Activated CD8-positive, alpha-beta T cell treated with anti-CD3 and anti-CD28 coated beads for 36 hours (primary cell): Measurements from ENCODE around the gene VASP. TPM values are rescaled to one million over a fixed set of nuclear protein-coding genes. Genes with fewer than 3 reads are reported as not detected.

Experiments
- ATAC-seq: fragments of 200-7000 bp; cut with Tn5 transposase; one replicate; pipeline ENCODE4 v1.10.0; 2021; ENCODE audit warnings: mild to moderate bottlenecking, moderate library complexity
- CTCF ChIA-PET: fragments of 350-600 bp; sonication (Branson Sonifier 250); formaldehyde crosslinking; loops from one replicate; lab custom pipeline; 2021; ENCODE audit warnings: antibody characterized with exemption; lab: Charles Lee
- POLR2A ChIA-PET: fragments of 350-600 bp; sonication (Branson Sonifier 250); formaldehyde crosslinking; loops from one replicate; lab custom pipeline; 2021; ENCODE audit warnings: antibody characterized with exemption; lab: Charles Lee
- DNase-seq: peaks from one replicate; pipeline ENCODE4 v3.0.0-alpha.2; 2020
- H3K27ac Mint-ChIP-seq: one replicate; pipeline ENCODE4 v1.8.0; 2021; ENCODE audit warnings: mild to moderate bottlenecking, mixed read lengths
- H3K27me3 Mint-ChIP-seq: one replicate; pipeline ENCODE4 v1.8.0; 2021; ENCODE audit warnings: mixed read lengths
- H3K36me3 Mint-ChIP-seq: one replicate; pipeline ENCODE4 v1.8.0; 2021; ENCODE audit warnings: low read depth, mixed read lengths
- H3K4me1 Mint-ChIP-seq: one replicate; pipeline ENCODE4 v1.8.0; 2021; ENCODE audit warnings: low read depth, mixed read lengths
- H3K4me3 Mint-ChIP-seq: one replicate; pipeline ENCODE4 v1.8.0; 2021; ENCODE audit warnings: mild to moderate bottlenecking, moderate library complexity, mixed read lengths
- H3K9me3 Mint-ChIP-seq: one replicate; pipeline ENCODE4 v1.8.0; 2021; ENCODE audit warnings: mixed read lengths
- CTCF ChIP-seq: fragments of 200-600 bp; IDR thresholded peaks from one replicate; pipeline ENCODE4 v1.8.0; 2022; ENCODE audit warnings: antibody characterized with exemption, mild to moderate bottlenecking
- intact Hi-C: fragments of 100-400 bp; cut with micrococcal nuclease; formaldehyde crosslinking; loops from one replicate; pipeline ENCODE4 v1.10.0; 2022
- total RNA-seq, 2 experiments: library from RNA; stranded (reverse); gene quantifications; one replicate each; pipeline ENCODE4 v1.2.3, GENCODE V29; 2021

VASP gene
- total RNA-seq, 2 experiments from 2014 or later = 152 to 153 TPM

DNA sequence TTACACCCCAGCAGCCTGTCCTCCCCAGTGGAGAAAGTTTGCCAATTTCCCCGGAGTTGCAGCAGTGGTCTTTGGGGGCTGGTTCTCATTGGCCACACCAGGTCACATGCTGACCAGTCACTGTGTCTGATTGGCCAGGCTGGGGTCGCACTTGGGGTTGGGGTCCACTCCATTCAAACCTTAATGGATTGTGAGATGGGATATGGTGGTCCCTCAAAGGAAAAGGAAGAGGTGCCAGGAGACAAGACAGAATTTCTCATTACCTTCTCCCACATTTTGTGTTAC is 5.6 kb upstream of the VASP start:
- no peak for TF ChIP-seq CTCF
- Mint-ChIP-seq H3K4me1 (peaks cover 32% of the 10 kb centered on the region), H3K9me3 (no peaks in the 10 kb centered on the region), H3K36me3 (peaks cover 2% of the 10 kb centered on the region), H3K27me3 (no peaks in the 10 kb centered on the region), H3K4me3 (no peak overlapping the region), H3K27ac (no peak overlapping the region)
- CTCF ChIA-PET = interaction anchor here (0.8 to 1.8 kb wide), 3 partner anchors 16 to 62 kb away, joined by 3 to 8 read pairs (median 4); no protein-coding TSS in a partner anchor
- no peak for ATAC-seq
- no peak for DNase-seq
- POLR2A ChIA-PET = no interaction called here
- intact Hi-C loops = no loop called here

GRCh38 chr19:45502111-45502510 is 5.2 kb upstream of the VASP start:
- no peaks in the 10 kb centered on the region for H3K27me3 Mint-ChIP-seq
- ATAC-seq (no peak), DNase-seq (no peak)
- intact Hi-C loops = no loop called here
- H3K36me3 Mint-ChIP-seq = peaks cover 2% of the 10 kb centered on the region
- no peak overlapping the region for H3K27ac Mint-ChIP-seq
- peaks cover 30% of the 10 kb centered on the region for H3K4me1 Mint-ChIP-seq
- POLR2A ChIA-PET = no interaction called here
- CTCF ChIA-PET = interaction anchor here (0.7 kb wide), 1 partner anchor 63 kb away, joined by 3 read pairs; no protein-coding TSS in a partner anchor
- no peak for TF ChIP-seq CTCF
- no peak overlapping the region for H3K4me3 Mint-ChIP-seq
- H3K9me3 Mint-ChIP-seq = no peaks in the 10 kb centered on the region

- no peaks in the 10 kb centered on the region for H3K27me3 Mint-ChIP-seq
- ATAC-seq = no peak
- H3K4me3 Mint-ChIP-seq = no peak overlapping the region
- H3K27ac Mint-ChIP-seq = no peak overlapping the region
- H3K9me3 Mint-ChIP-seq = no peaks in the 10 kb centered on the region
- intact Hi-C loops = no loop called here
- POLR2A ChIA-PET = no interaction called here
- DNase-seq = no peak
- CTCF ChIA-PET = interaction anchor here (2.5 to 4.1 kb wide), 3 partner anchors 8 to 64 kb away, joined by 10 to 23 read pairs (median 18); no protein-coding TSS in a partner anchor
- peaks cover 20% of the 10 kb centered on the region for H3K4me1 Mint-ChIP-seq
- TF ChIP-seq CTCF = no peak
- H3K36me3 Mint-ChIP-seq = peaks cover 3% of the 10 kb centered on the region
Observed at GRCh38 chr19:45503909-45504308, 3.4 kb upstream of the VASP start.

DNA sequence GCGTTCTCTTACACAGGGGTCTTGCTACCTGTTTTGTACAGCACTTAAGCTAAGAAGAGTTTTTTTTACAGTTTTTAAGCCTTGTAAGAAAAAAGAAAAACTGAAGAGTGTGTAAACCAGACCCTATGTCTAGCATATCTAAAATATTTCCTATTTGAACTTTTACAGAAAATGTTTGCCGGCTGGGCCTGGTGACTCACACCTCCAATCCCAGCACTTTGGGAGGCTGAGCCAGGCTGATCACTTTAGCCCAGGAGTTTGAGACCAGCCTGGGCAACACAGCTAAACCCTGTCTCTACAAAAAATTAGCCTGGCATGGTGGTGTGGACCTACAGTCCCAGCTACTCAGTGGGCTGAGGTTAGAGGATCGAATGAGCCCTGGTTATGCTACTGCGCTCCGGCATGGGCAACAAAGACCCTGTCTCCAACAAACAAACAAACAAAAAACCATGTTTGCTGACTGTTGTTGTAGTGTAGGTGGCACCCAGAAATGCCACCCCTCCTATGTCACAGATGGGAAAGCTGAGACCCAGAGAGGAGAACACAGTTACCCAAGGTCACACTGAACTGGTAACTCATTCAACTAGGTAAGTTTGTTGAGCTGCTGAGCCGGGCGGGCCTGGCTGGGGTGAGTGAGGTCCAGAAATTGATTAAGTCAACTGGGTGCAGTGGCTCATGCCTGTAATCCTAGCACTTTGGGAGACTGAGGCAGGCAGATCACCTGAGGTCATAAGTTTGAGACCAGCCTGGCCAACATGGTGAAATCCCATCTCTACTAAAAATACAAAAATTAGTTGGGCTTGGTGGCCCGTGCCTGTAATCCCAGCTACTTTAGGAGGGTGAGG is 1.9 kb upstream of the VASP start:
- Mint-ChIP-seq H3K36me3 (peaks cover 12% of the 10 kb centered on the region), H3K4me1 (peaks cover 24% of the 10 kb centered on the region), H3K9me3 (no peaks in the 10 kb centered on the region), H3K27me3 (no peaks in the 10 kb centered on the region), H3K27ac (peak overlapping the region; percentile 83), H3K4me3 (peak overlapping the region; percentile 96)
- CTCF ChIA-PET = interaction anchor here (0.9 to 4.1 kb wide), 7 partner anchors 8 to 137 kb away, joined by 3 to 23 read pairs (median 8); no protein-coding TSS in a partner anchor
- no peak for DNase-seq
- ATAC-seq = no peak
- no peak for TF ChIP-seq CTCF
- POLR2A ChIA-PET = interaction anchor here (0.8 to 1.4 kb wide), 4 partner anchors 20 to 140 kb away, joined by 3 to 4 read pairs (median 4); no protein-coding TSS in a partner anchor
- intact Hi-C loops = loop anchor here (5.0 kb wide), 1 partner anchor 137 kb away; no protein-coding TSS in a partner anchor

DNA sequence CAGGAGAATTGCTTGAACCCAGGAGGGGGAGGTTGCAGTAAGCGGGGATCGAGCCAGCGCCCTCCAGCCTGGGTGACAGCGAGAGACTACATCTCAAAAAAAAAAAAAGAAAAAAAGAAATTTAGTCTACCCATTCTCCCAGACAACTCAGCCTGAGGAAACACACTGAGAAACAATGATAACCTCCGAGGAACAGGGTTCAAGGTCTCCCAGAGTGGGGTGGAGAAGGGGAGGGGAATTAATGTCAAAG is 1.4 kb upstream of the VASP start:
- ChIA-PET POLR2A (interaction anchor here (0.7 to 1.4 kb wide), 4 partner anchors 20 to 186 kb away, joined by 3 to 4 read pairs (median 3); partner anchors contain the start of genes QPCTL and SNRPD2), CTCF (interaction anchor here (0.9 to 4.1 kb wide), 7 partner anchors 8 to 136 kb away, joined by 3 to 23 read pairs (median 8); no protein-coding TSS in a partner anchor)
- H3K36me3 Mint-ChIP-seq = peaks cover 14% of the 10 kb centered on the region
- ATAC-seq (no peak), DNase-seq (no peak)
- peak overlapping the region; percentile 96 for H3K4me3 Mint-ChIP-seq
- peak overlapping the region; percentile 83 for H3K27ac Mint-ChIP-seq
- H3K4me1 Mint-ChIP-seq = peaks cover 28% of the 10 kb centered on the region
- intact Hi-C loops = loop anchor here (5.0 kb wide), 1 partner anchor 136 kb away; no protein-coding TSS in a partner anchor
- no peaks in the 10 kb centered on the region for H3K9me3 Mint-ChIP-seq
- H3K27me3 Mint-ChIP-seq = no peaks in the 10 kb centered on the region
- TF ChIP-seq CTCF = no peak
